Colonic mucosa (tissue), 4 donors: ENCODE data around the gene SMIM44. TPM values are rescaled to one million over a fixed set of nuclear protein-coding genes. Genes with fewer than 3 reads are reported as not detected.

Source experiments
- DNase-seq: peaks from one replicate; pipeline ENCODE4 v3.0.0-alpha.2; 2020
- H3K27ac ChIP-seq: fragments of 200-600 bp; one replicate; pipeline ENCODE4 v1.8.0; 2021
- H3K27me3 ChIP-seq: fragments of 200-600 bp; one replicate; pipeline ENCODE4 v1.8.0; 2021
- H3K36me3 ChIP-seq: fragments of 200-600 bp; one replicate; pipeline ENCODE4 v1.8.0; 2021
- H3K4me1 ChIP-seq: fragments of 200-600 bp; one replicate; pipeline ENCODE4 v1.8.0; 2021; ENCODE audit warnings: mild to moderate bottlenecking
- H3K4me3 ChIP-seq: fragments of 200-600 bp; one replicate; pipeline ENCODE4 v1.8.0; 2021
- H3K9ac ChIP-seq, 2 donors: one replicate each; pipeline ENCODE4 v1.7.0; 2013; ENCODE audit warnings: control low read depth in 2 of 2, low read depth in 2 of 2, low read length in 2 of 2
- H3K9me3 ChIP-seq: fragments of 200-600 bp; one replicate; pipeline ENCODE4 v1.8.0; 2021
- CTCF ChIP-seq: fragments of 200-600 bp; IDR thresholded peaks from one replicate; pipeline ENCODE4 v1.8.0; 2022; ENCODE audit warnings: antibody characterized with exemption, mild to moderate bottlenecking
- intact Hi-C: fragments of 100-400 bp; cut with DNase I; formaldehyde crosslinking; loops from one replicate; pipeline ENCODE4 v1.14.1; 2022
- total RNA-seq, 2 donors: library from RNA; stranded (reverse); fragmentation: NEBNext Ultra II Directional in 1 of 2; extraction: Animal tissue kit (Norgen Biotek cat#: 25700) in 1 of 2; gene quantifications; one replicate each; pipeline ENCODE4 v1.2.1, GENCODE V29; 2021
- donor health status: healthy.
- donor health status: DM: no; HTN: no; CAD: no.
- donor health status: DM: no; HTN: no; CAD: no.

The SMIM44 gene
- total RNA-seq, 2 donors from 2014 or later, result 4.3 to 6.2 TPM

- intact Hi-C loops, result no loop called here
Observed at GRCh38 chr19:3520166-3521103, 37.2 kb upstream of the SMIM44 start.

GRCh38 chr19:3519126-3519525 is 35.9 kb upstream of the SMIM44 start:
- intact Hi-C loops, result no loop called here
- Histone ChIP-seq H3K36me3 (peaks cover under 1% of the 10 kb centered on the region), H3K27me3 (no peaks in the 10 kb centered on the region), H3K9ac (no peak overlapping the region), H3K4me3 (no peak overlapping the region), H3K27ac (no peak overlapping the region), H3K9me3 (no peaks in the 10 kb centered on the region), H3K4me1 (peaks cover 5% of the 10 kb centered on the region)
- no peak for TF ChIP-seq CTCF
- DNase-seq, result no peak

More at GRCh38 chr19:3520166-3521103, 37.2 kb upstream of the SMIM44 start:
- H3K36me3 ChIP-seq, result peaks cover 9% of the 10 kb centered on the region
- H3K27ac ChIP-seq, result no peak overlapping the region
- no peaks in the 10 kb centered on the region for H3K9me3 ChIP-seq
- no peak for TF ChIP-seq CTCF
- H3K4me3 ChIP-seq, result no peak overlapping the region
- H3K4me1 ChIP-seq, result peaks cover 5% of the 10 kb centered on the region
- no peak overlapping the region for H3K9ac ChIP-seq
- H3K27me3 ChIP-seq, result no peaks in the 10 kb centered on the region
- no peak for DNase-seq

- Histone ChIP-seq H3K9ac (no peak overlapping the region), H3K4me3 (no peak overlapping the region), H3K9me3 (no peaks in the 10 kb centered on the region), H3K4me1 (peaks cover 5% of the 10 kb centered on the region), H3K27me3 (no peaks in the 10 kb centered on the region), H3K27ac (no peak overlapping the region), H3K36me3 (no peaks in the 10 kb centered on the region)
- no peak for DNase-seq
- intact Hi-C loops, result no loop called here
- no peak for TF ChIP-seq CTCF
Observed at GRCh38 chr19:3518659-3519058, 35.4 kb upstream of the SMIM44 start.

GRCh38 chr19:3518255-3518654 is 35.0 kb upstream of the SMIM44 start:
- no peak for DNase-seq
- intact Hi-C loops, result no loop called here
- H3K36me3 ChIP-seq, result no peaks in the 10 kb centered on the region

GRCh38 chr19:3517638-3518037 is 34.4 kb upstream of the SMIM44 start:
- intact Hi-C loops, result no loop called here
- H3K4me3 ChIP-seq, result no peak overlapping the region
- no peak overlapping the region for H3K27ac ChIP-seq
- H3K9ac ChIP-seq, result no peak overlapping the region
- no peak for TF ChIP-seq CTCF
- H3K4me1 ChIP-seq, result peaks cover 5% of the 10 kb centered on the region
- no peaks in the 10 kb centered on the region for H3K9me3 ChIP-seq
- no peak for DNase-seq
- H3K27me3 ChIP-seq, result no peaks in the 10 kb centered on the region
- no peaks in the 10 kb centered on the region for H3K36me3 ChIP-seq

More at GRCh38 chr19:3518255-3518654, 35.0 kb upstream of the SMIM44 start:
- TF ChIP-seq CTCF, result no peak
- Histone ChIP-seq H3K9me3 (no peaks in the 10 kb centered on the region), H3K4me3 (no peak overlapping the region), H3K4me1 (peaks cover 5% of the 10 kb centered on the region), H3K27ac (no peak overlapping the region), H3K9ac (no peak overlapping the region), H3K27me3 (no peaks in the 10 kb centered on the region)
